PC-9 (cell line): ENCODE data around the gene PYM1.
"Not testable (repeated sequence)": the region's sequence is repeated elsewhere in the genome, so short reads cannot be mapped to it uniquely, and the experiment has no call there.

Experiments used
- CTCF ChIP-seq: fragments of 200-600 bp; sonication (generic); conservative IDR thresholded peaks from 2 replicates; pipeline ENCODE4 v1.6.1; 2017; ENCODE audit warnings: mixed run types, antibody characterized with exemption, mild to moderate bottlenecking, moderate library complexity
- EZH2 ChIP-seq: fragments of 200-600 bp; sonication (generic); IDR thresholded peaks from 2 replicates; pipeline ENCODE4 v1.8.0; 2017; ENCODE audit warnings: antibody characterized with exemption, low read depth

- not testable (repeated sequence) for TF ChIP-seq CTCF, EZH2
Observed at GRCh38 chr12:55862931-55863330, 64.8 kb downstream of the PYM1 start.
